Sigmoid colon (tissue), 3 donors: ENCODE measurements around the gene ANXA7.

ENCODE experiments used
- POLR2A ChIP-seq, 2 donors: fragments of 450-650 bp; IDR thresholded peaks; one replicate each; pipeline ENCODE4 v1.6.1; 2016; ENCODE audit warnings: antibody characterized with exemption in 2 of 2, mild to moderate bottlenecking in 2 of 2, moderate library complexity in 2 of 2
- TF ChIP-seq, protein P1 (sequence below), 4 experiments: fragments of 450-650 bp in 3 of 4; fragments of 200-600 bp in 1 of 4; IDR thresholded peaks; one replicate each; pipeline ENCODE4 v1.5.1; 2016 to 2019; ENCODE audit warnings: antibody characterized with exemption in 4 of 4, mild to moderate bottlenecking in 3 of 4, moderate library complexity in 2 of 4

DNA sequence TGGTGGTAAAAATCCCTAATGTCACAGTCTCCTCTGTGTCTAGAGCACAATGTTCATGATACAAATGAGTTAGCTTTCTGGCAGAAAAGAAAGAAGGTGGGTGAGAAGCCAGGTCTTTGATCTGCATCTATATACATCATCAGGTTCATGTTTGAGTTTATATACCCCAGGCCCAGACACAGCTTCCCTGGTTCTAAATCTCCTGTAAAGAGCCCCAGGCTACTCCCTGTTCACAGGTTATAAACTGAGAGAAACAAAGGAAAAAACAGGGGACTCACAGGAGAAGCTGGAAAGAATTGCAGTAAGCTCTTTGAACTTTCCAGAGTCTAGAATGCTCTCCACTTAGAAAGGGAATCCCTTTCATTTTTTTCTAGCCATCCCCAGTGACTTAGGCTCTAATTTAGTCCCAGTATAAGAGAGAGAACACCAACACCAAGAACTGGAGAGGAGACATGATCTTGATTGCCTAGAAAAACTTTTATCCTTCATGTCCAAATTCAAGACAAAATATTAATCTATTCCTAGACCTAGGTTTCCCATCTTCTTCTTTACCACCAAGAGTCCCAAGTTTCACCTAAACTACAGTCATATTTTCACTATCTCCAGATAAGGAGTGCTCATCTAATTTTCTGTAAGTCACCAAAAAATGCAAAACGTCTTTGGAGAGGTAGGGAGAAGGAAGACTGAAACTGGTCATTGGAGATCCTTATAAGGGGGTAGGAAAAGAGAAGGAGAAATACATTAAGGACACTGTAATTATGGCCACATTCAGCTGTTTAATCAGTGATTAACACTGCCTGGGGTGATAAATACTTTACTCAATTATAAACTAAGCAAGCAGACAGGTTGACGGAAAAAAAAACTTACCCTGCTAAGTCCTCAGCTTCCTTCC, 19.0 kb upstream of the ANXA7 start:
- no peak for TF ChIP-seq POLR2A (IDR thresholded peaks at IDR 0.05)
- TF ChIP-seq, protein P1, sequence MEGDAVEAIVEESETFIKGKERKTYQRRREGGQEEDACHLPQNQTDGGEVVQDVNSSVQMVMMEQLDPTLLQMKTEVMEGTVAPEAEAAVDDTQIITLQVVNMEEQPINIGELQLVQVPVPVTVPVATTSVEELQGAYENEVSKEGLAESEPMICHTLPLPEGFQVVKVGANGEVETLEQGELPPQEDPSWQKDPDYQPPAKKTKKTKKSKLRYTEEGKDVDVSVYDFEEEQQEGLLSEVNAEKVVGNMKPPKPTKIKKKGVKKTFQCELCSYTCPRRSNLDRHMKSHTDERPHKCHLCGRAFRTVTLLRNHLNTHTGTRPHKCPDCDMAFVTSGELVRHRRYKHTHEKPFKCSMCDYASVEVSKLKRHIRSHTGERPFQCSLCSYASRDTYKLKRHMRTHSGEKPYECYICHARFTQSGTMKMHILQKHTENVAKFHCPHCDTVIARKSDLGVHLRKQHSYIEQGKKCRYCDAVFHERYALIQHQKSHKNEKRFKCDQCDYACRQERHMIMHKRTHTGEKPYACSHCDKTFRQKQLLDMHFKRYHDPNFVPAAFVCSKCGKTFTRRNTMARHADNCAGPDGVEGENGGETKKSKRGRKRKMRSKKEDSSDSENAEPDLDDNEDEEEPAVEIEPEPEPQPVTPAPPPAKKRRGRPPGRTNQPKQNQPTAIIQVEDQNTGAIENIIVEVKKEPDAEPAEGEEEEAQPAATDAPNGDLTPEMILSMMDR (IDR thresholded peaks at IDR 0.05): no peak
